DOHH2 (cell line): ENCODE data around the gene LRRC71.

ENCODE experiments used
- EZH2phosphoT487 ChIP-seq: fragments of 200-600 bp; sonication (generic); IDR thresholded peaks from 2 replicates; pipeline ENCODE4 v1.6.1; 2017; ENCODE audit warnings: borderline replicate concordance, mild to moderate bottlenecking, antibody characterized with exemption, low read length, moderate library complexity, mixed read lengths
- TF ChIP-seq, protein P1 (sequence below): fragments of 200-600 bp; sonication (generic); IDR thresholded peaks from one replicate; pipeline ENCODE4 v1.5.1; 2014; ENCODE audit warnings: antibody characterized with exemption, mild to moderate bottlenecking, low read depth, low read length; ENCODE audit not compliant: poor library complexity, severe bottlenecking

DNA sequence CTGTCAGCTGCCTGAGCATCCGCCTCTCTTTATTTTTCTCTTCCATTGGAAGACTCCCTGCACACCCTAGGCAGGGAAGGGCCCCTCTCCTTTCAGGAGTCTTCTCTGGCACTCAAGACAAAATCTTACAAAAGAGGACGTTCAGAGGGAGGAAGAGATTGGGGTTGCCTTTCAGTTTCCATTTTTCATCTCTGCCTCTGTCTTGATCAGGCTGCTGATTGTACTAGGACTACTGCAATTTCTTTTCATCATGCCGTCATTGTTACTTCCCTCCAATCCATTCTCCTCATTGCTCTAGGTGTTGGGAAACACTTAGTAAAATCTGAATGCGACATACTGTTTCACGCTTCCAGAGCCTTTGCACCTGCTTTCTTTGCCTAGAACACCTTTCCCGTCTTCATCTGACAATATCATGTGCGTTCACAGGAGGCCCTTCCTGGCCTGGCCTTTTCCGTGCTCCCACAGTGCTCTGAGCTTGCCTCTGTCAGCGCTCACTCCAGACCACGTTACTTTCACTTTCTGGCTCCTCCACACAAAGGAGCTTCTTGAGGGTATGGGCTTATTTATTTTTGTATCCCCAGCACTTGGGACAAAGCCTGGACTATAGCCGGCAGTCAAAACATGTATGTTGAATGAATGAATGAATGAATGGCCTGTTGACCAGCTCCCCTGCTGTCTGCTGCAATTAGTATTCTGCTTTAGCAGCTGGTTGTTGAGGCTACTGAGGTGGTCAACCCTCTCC, 10.9 kb downstream of the LRRC71 start:
- TF ChIP-seq, protein P1, sequence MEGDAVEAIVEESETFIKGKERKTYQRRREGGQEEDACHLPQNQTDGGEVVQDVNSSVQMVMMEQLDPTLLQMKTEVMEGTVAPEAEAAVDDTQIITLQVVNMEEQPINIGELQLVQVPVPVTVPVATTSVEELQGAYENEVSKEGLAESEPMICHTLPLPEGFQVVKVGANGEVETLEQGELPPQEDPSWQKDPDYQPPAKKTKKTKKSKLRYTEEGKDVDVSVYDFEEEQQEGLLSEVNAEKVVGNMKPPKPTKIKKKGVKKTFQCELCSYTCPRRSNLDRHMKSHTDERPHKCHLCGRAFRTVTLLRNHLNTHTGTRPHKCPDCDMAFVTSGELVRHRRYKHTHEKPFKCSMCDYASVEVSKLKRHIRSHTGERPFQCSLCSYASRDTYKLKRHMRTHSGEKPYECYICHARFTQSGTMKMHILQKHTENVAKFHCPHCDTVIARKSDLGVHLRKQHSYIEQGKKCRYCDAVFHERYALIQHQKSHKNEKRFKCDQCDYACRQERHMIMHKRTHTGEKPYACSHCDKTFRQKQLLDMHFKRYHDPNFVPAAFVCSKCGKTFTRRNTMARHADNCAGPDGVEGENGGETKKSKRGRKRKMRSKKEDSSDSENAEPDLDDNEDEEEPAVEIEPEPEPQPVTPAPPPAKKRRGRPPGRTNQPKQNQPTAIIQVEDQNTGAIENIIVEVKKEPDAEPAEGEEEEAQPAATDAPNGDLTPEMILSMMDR = no peak
- no peak for TF ChIP-seq EZH2phosphoT487
